ENCODE results near the gene CYP2D6. TPM values are rescaled to one million over a fixed set of nuclear protein-coding genes. Genes with fewer than 3 reads are reported as not detected.
"Not testable (repeated sequence)": the region's sequence is repeated elsewhere in the genome, so short reads cannot be mapped to it uniquely, and the experiment has no call there.

The CYP2D6 gene
- total RNA-seq, 1 donor from 2014 or later = 1.4 TPM

DNA sequence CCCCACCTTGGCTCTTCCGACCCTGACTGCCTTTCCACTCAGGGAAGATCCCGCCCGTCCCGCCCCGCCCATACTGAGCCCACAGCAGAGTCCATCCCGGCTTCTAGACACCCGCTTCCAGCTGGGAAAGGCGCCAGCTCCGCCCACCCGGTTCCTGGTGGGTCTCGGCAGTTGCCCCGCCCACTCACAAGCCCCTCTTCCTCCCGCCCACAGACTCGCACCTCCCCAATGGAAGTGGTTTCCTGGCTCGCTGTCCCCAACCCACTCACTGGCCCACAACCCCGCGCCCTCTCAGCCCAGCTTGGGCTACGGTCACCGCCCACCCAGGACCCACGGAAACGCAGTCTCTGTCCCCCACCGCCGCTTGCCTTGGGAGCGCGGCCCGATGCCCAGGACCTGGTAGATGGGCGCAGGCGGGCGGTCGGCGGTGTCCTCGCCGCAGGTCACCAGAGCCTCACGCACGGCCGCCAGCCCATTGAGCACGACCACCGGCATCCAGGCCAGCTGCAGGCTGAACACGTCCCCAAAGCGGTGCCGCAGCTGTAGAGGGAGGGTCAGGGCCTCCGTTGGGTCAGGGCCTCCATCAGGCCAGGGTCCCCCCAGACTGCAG is 22.2 kb upstream of the CYP2D6 start:
- H3K27ac Mint-ChIP-seq (ENCODE audit: unreplicated experiment) = no peak overlapping the region
- H3K36me3 Mint-ChIP-seq (ENCODE audit: unreplicated experiment) = peaks cover 12% of the 10 kb centered on the region
- H3K4me3 Mint-ChIP-seq (ENCODE audit: unreplicated experiment) = no peak overlapping the region
- H3K9me3 Mint-ChIP-seq (ENCODE audit: unreplicated experiment) = no peaks in the 10 kb centered on the region
- no peaks in the 10 kb centered on the region for H3K4me1 Mint-ChIP-seq (ENCODE audit: unreplicated experiment)
- TF ChIP-seq, protein P1, sequence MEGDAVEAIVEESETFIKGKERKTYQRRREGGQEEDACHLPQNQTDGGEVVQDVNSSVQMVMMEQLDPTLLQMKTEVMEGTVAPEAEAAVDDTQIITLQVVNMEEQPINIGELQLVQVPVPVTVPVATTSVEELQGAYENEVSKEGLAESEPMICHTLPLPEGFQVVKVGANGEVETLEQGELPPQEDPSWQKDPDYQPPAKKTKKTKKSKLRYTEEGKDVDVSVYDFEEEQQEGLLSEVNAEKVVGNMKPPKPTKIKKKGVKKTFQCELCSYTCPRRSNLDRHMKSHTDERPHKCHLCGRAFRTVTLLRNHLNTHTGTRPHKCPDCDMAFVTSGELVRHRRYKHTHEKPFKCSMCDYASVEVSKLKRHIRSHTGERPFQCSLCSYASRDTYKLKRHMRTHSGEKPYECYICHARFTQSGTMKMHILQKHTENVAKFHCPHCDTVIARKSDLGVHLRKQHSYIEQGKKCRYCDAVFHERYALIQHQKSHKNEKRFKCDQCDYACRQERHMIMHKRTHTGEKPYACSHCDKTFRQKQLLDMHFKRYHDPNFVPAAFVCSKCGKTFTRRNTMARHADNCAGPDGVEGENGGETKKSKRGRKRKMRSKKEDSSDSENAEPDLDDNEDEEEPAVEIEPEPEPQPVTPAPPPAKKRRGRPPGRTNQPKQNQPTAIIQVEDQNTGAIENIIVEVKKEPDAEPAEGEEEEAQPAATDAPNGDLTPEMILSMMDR (IDR thresholded peaks at IDR 0.05) = no peak
- H3K27me3 Mint-ChIP-seq (ENCODE audit: unreplicated experiment) = no peaks in the 10 kb centered on the region
- DNase-seq (ENCODE audit: extremely low spot score, unreplicated experiment) = no peak

DNA sequence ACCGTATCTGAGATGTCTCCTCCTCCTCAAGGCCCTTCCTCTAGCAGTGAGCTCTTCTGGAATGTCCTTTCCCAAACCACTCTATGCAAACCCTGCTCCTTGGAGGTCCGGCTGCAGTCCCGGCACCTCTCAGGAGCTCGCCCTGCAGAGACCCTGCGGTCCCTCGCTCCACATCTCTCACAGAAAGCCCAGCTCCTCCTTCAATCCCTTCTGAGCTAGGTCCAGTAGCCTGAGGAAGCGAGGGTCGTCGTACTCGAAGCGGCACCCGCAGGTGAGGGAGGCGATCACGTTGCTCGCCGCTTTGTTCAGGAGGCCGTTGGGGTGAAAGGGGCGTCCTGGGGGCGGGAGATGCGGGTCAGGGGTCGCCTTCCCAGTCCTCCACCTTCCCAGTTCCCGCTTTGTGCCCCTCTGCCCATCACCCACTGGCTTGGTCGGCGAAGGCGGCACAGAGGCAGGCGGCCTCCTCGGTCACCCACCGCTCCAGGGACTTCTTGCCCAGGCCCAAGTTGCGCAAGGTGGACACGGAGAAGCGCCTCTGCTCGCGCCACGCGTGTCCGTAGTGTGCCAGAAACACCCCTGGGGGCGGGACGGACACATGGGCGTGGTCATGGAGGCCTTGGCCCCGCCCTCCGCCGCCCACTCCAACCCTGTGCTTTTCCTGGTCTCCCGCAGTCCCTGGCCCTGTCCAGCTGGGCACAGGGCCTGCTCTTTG is 21.5 kb upstream of the CYP2D6 start:
- Mint-ChIP-seq H3K36me3 (ENCODE audit: unreplicated experiment) (peaks cover 13% of the 10 kb centered on the region), H3K27ac (ENCODE audit: unreplicated experiment) (no peak overlapping the region), H3K27me3 (ENCODE audit: unreplicated experiment) (no peaks in the 10 kb centered on the region), H3K9me3 (ENCODE audit: unreplicated experiment) (no peaks in the 10 kb centered on the region), H3K4me1 (ENCODE audit: unreplicated experiment) (no peaks in the 10 kb centered on the region), H3K4me3 (ENCODE audit: unreplicated experiment) (no peak overlapping the region)
- TF ChIP-seq, protein P1 (IDR thresholded peaks at IDR 0.05) = no peak
- DNase-seq (ENCODE audit: extremely low spot score, unreplicated experiment) = no peak

DNA sequence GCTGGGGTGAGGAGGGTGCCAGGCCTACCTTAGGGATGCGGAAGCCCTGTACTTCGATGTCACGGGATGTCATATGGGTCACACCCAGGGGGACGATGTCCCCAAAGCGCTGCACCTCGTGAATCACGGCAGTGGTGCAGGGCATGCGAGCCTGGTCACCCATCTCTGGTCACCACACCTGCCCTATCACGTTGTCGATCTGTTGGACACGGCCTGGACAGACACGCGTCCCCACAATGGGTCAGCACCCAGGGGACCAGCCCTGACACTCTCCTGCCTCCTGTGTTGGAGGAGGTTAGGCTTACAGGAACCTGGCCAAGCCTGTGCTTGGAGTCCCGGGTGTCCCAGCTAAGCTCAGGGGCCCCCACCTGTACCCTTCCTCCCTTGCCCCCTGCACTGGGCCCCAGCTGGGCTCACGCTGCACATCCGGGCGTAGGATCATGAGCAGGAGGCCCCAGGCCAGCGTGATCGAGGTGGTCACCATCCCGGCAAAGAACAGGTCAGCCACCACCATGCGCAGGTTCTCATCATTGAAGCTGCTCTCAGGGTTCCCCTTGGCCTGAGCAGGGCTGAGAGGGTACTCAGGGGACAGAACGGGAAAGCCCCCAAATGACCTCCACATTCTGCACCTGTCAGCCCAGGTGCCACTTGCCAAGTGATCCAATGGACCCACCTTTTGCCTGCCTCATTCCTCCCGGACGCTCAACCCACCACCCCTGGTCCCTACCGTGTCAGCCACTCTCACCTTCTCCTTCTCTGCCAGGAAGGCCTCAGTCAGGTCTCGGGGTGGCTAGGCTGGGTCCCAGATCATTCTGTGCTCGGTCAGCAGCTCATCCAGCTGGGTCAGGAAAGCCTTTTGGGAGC is 20.3 kb upstream of the CYP2D6 start:
- Mint-ChIP-seq H3K27ac (ENCODE audit: unreplicated experiment) (no peak overlapping the region), H3K9me3 (ENCODE audit: unreplicated experiment) (no peaks in the 10 kb centered on the region), H3K4me3 (ENCODE audit: unreplicated experiment) (no peak overlapping the region), H3K27me3 (ENCODE audit: unreplicated experiment) (no peaks in the 10 kb centered on the region), H3K36me3 (ENCODE audit: unreplicated experiment) (peaks cover 13% of the 10 kb centered on the region), H3K4me1 (ENCODE audit: unreplicated experiment) (no peaks in the 10 kb centered on the region)
- no peak for DNase-seq (ENCODE audit: extremely low spot score, unreplicated experiment)
- TF ChIP-seq, protein P1 (IDR thresholded peaks at IDR 0.05) = no peak

DNA sequence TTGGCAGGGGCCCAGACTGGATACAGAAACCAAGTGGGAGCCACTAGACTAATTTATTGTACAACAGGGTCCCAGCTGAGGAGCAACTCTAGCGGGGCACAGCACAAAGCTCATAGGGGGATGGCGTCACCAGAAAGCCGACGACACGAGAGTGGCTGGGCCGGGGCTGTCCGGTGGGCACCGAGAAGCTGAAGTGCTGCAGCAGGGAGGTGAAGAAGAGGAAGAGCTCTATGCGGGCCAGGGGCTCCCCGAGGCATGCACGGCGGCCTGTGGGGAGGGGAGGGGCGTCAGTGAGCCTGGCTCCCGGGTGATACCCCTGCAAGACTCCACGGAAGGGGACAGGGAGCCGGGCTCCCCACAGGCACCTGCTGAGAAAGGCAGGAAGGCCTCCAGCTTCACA is 19.2 kb upstream of the CYP2D6 start:
- H3K27me3 Mint-ChIP-seq (ENCODE audit: unreplicated experiment); DNase-seq (ENCODE audit: extremely low spot score, unreplicated experiment); H3K27ac Mint-ChIP-seq (ENCODE audit: unreplicated experiment); H3K4me3 Mint-ChIP-seq (ENCODE audit: unreplicated experiment); H3K9me3 Mint-ChIP-seq (ENCODE audit: unreplicated experiment); H3K4me1 Mint-ChIP-seq (ENCODE audit: unreplicated experiment): not testable (repeated sequence)
- peaks cover 13% of the 10 kb centered on the region for H3K36me3 Mint-ChIP-seq (ENCODE audit: unreplicated experiment)

DNA sequence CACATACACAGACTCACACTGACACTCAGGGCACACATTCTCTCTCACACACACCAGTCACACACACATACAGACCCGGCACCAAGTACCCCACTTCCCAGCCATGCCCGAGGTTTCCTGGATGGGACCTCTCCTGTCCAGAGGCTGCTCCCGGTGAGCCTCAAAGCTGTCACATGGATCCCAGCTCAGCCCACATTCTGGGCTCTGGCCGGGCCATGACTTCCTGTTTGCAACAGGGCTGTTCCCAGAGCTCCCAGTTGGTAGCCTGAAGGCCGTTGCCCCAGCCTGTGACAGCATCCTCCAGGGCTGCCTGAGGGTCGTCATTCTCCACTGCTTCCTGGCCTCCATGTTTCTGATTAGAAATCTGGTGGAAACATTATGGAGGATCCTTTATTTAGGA is 14.6 kb upstream of the CYP2D6 start:
- Mint-ChIP-seq H3K4me1 (ENCODE audit: unreplicated experiment) (no peaks in the 10 kb centered on the region), H3K36me3 (ENCODE audit: unreplicated experiment) (peaks cover 6% of the 10 kb centered on the region), H3K27me3 (ENCODE audit: unreplicated experiment) (no peaks in the 10 kb centered on the region), H3K27ac (ENCODE audit: unreplicated experiment) (no peak overlapping the region), H3K9me3 (ENCODE audit: unreplicated experiment) (no peaks in the 10 kb centered on the region), H3K4me3 (ENCODE audit: unreplicated experiment) (no peak overlapping the region)
- DNase-seq (ENCODE audit: extremely low spot score, unreplicated experiment) = no peak
- TF ChIP-seq, protein P1 (IDR thresholded peaks at IDR 0.05) = no peak

DNA sequence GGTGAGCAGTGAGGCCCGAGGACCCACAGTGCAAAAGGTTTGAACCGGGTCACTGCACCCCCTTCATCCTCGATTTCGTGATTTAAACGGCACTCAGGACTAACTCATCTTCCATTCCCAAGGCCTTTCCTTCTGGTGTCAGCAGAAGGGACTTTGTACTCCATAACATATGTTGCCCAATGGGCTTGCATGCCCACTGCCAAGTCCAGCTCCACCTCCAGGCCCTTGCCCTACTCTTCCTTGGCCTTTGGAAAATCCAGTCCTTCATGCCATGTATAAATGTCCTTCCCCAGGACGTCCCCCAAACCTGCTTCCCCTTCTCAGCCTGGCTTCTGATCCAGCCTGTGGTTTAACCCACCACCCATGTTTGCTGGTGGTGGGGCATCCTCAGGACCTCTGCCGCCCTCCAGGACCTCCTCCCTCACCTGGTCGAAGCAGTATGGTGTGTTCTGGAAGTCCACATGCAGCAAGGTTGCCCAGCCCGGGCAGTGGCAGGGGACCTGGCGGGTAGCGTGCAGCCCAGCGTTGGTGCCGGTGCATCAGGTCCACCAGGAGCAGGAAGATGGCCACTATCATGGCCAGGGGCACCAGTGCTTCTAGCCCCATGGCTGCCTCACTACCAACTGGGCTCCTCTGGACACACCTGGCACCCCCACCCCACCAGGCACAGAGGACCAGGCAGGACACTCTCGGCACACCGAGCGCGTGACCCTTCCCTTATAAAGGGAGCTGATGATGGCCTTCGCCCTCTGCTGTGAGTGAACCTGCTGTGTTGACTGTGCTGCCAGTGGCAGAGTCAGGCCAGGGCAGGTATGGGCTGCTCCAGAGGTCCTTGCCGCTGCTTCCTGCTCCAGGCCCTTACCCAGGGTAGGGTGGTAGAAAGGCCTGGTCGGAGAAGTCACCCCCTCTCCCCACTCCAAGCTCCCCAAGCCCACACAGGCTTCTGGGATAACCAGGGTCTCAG is 13.5 kb upstream of the CYP2D6 start:
- H3K36me3 Mint-ChIP-seq (ENCODE audit: unreplicated experiment); H3K27me3 Mint-ChIP-seq (ENCODE audit: unreplicated experiment); DNase-seq (ENCODE audit: extremely low spot score, unreplicated experiment); H3K4me1 Mint-ChIP-seq (ENCODE audit: unreplicated experiment); H3K4me3 Mint-ChIP-seq (ENCODE audit: unreplicated experiment); H3K9me3 Mint-ChIP-seq (ENCODE audit: unreplicated experiment); H3K27ac Mint-ChIP-seq (ENCODE audit: unreplicated experiment): not testable (repeated sequence)

Measured in osteocyte (in vitro differentiated cells).